HuH-7 (cell line): Measurements from ENCODE around the gene DCTN2.
"Not testable (repeated sequence)": the region's sequence is repeated elsewhere in the genome, so short reads cannot be mapped to it uniquely, and the experiment has no call there.

Experiments
- DNase-seq: peaks from one replicate; pipeline ENCODE4 v3.0.0; 2011; ENCODE audit warnings: low spot score

The DCTN2 gene

GRCh38 chr12:57527184-57527583 lies 19.8 kb downstream of the DCTN2 start:
- no peak for DNase-seq

- no peak for DNase-seq
Observed at GRCh38 chr12:57526477-57527126, 20.4 kb downstream of the DCTN2 start.

DNA sequence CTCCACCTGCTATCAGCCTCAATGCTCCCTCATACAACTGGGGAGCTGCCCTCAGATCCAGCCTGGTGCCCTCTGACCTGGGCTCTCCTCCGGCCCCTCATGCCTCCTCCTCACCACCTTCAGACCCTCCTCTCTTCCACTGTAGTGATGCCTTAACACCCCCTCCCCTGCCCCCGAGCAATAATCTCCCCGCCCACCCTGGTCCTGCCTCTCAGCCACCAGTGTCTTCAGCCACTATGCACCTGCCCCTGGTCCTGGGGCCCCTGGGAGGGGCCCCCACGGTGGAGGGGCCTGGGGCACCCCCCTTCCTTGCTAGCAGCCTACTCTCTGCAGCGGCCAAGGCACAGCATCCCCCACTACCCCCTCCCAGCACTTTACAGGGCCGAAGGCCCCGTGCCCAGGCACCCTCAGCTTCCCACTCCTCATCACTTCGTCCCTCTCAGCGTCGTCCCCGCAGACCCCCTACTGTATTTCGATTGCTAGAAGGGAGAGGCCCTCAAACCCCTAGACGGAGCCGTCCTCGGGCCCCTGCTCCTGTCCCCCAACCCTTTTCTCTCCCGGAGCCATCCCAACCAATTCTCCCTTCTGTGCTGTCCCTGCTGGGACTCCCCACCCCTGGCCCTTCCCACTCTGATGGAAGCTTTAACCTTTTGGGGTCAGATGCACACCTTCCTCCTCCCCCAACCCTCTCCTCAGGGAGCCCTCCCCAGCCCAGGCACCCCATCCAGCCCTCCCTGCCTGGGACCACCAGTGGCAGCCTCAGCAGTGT lies 21.2 kb downstream of the DCTN2 start:
- no peak for DNase-seq

GRCh38 chr12:57524814-57525614 lies 22.0 kb downstream of the DCTN2 start:
- no peak for DNase-seq

DNA sequence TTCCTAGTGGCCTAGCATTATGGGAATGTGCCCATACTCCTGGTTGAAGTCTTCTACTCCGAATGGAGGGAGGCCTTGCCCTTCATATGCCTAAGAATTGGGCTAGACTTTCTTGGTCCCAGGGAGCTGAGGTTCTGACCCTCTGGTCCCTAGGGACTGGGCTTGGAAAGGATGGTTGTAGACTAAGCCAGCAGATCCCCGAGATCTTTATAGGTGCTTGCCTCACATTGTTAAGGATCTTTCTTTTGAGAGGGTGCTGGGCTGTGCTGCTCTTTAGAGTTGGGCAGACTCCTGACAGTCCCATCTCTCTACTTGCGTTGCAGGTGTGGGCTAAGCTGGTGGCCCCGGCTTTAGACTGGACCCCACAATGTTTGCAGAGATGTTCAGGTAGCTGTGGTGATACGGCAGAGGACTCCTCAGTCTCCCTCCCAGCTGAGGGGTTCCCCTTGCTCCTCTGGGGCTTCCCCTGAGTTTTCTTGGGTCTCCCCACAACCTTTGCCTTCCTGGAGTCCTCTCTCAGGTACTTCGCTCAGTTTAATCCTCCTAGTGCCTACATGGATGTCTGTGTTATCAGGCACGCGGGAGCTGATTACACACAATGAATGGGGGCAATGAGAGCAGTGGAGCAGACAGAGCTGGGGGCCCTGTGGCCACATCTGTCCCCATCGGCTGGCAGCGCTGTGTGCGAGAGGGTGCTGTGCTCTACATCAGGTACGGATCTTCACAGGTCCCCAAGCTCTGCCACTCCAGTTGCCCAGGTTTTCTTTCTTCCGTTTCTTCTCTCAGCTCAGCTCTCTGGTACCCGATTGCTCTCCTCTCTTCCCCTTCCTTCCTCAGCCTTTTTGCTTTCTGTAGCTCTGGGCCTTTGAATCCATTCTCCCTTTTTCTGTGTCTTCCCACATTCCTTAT lies 23.0 kb downstream of the DCTN2 start:
- DNase-seq = no peak

GRCh38 chr12:57522887-57523705 lies 23.9 kb downstream of the DCTN2 start:
- DNase-seq = peak; percentile 37

DNA sequence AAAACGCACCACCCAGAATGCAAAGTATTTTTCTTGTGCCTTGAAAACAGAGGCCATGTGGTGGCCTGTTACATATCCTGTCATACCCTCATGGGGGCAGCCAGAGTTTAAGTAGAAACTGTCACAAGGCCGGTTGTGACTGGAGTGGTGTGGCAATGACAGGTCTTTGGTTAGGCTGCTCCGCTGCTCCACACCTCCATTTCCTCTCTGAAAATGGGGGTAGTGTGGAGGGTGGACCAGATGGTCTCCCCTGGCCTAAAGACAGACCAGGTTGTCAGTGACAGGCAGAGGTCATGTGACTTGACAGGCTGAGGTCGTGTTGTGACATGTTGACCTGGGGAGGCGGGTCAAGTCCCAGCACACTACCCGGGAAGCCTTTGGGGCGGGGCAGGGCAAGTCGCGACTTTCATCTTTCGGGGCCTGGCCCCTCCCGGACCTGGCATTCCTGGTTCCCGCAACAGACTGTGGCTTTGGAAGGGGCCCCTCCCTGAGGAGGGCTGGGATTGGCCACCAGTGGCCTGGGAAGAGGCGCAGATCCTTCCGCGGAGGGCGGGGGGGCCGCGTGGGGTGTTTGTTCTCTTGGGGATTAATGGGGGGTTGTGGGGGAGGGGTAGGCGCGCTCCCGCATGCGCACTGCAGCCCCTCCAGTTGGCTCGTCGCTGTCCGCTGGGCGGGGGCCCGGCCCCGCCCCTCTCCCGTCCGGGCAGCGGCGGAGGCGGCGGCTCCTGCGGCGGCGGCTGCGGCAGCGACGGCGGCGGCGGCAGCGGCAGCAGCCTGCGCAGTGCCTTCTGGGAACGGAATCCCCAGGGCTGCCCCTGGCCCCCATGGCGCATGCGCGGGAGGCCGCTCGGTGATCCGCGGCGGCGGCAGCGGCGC lies 24.7 kb downstream of the DCTN2 start, which contains the start of gene MBD6:
MBD6 (plus strand) TSS at position 814 of the 876 bp plus-strand sequence. CDS start 1,480 bp downstream, outside the sequence.
- peak; percentile 99 for DNase-seq

DNA sequence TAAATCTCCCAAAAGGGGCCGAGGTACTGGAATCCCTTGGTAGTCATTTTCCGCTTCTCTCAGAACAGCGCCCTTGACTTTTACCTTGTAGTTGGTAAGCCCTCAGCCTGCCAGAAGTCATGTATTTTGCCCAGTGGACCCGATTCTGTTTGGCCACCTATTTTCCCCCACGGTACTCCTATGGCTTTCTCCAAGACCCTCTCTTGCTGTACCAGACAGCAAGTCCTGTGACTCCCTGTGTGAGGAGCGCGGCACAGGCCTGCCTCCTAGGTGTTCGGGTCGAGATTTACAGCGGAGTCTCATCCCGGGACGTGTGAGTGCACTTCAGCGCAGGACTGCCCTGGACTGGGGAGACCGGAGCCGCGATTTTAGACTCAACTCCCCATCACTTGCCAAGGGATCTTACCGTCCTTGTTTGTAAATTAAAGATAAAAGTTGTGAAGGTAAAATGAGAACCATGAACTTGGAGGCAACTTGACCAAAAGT lies 25.4 kb downstream of the DCTN2 start:
- DNase-seq = peak; percentile 48

GRCh38 chr12:57520053-57520818 lies 26.8 kb downstream of the DCTN2 start, which contains the start of gene DDIT3:
Gene DDIT3, minus strand, starts transcription at chr12:57520514. Its CDS starts 3,108 bp downstream, at chr12:57517406.
- DNase-seq = peak; percentile 95

DNA sequence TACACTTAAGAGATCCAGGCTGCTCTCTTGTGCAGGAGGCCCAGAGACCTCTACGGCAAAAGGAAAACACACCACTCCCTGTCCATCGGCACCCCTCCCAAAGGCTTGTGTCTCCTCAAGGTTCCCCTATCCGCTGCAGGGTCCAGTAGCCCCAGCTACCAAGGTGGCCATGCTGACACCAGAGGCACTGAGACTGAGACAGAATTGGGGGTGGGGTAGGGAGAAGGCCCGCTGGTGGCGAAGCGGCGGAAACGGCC lies 27.3 kb downstream of the DCTN2 start:
- DNase-seq = no peak

DNA sequence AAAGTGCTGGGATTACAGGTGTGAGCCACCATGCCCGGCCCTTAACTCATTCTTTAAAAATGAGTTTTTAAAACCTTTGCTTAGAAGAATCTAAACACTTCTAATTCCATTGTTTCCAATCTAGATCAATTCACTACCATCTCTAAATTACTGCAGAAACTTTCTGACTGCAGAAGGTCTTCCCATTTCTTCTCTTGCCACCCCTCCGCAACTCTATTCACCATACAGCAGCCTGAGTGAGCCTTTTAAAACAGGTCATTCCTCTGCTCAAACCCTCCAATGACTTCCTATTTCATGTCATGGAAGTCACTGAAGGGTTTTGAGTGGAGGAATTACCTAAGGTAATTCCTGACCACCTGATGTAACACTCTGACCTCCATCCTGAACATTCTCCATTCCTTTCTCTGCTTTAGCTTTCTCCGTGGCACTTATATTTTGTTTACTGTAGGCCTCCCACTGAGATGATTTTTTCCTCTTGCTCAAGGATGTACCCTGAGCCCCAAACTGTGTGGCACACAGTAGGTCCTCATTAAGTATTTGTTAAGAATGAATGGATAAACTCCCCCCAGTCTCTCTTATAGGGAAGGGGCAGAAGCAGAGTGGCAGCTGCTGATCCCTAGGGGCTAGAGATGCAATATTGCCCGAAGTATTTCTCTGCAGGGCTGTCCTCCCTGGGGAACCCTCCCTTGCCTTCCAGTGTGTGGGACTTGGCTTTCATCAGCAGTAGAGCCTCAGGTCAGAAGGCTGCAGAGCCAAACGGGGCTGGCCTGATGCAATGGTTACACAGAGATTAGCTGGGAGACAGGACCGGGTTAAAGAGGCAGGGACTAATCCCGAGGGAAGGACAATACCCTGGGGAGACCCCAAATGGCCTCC lies 27.8 kb downstream of the DCTN2 start:
- DNase-seq = peak; percentile 50

DNA sequence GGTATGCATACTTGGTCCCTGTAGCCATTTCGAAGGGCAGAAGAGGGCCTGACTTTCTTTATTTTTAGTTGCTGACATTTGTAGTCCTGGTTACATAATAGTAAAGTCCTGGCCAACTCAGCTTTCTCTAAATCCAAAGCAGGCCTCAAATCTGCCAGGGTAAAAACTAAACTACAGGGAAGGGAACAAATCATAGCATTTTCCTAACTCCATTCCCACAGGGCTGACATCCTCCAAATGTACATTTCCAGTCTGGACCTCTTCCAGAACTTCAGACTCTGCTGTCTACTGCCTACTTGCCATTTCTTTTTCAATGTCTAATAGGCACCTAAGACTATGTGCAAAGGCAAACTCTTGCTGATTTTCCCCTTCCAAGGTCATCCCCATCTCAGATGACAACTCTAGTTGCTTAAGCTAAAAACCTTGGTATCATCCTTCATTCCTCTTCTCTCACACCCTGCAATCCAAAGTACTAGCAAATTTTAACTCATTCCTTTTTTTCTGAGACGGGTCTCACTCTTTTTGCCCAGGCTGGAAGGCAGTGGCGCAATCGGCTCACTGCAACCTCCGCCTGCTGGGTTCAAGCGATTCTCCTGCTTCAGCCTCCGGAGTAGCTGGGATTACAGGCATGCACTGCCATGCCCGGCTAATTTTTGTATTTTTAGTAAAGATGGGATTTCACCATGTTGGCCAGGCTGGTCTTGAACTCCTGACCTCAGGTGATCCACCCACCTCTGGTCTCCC lies 28.6 kb downstream of the DCTN2 start:
- DNase-seq = no peak

DNA sequence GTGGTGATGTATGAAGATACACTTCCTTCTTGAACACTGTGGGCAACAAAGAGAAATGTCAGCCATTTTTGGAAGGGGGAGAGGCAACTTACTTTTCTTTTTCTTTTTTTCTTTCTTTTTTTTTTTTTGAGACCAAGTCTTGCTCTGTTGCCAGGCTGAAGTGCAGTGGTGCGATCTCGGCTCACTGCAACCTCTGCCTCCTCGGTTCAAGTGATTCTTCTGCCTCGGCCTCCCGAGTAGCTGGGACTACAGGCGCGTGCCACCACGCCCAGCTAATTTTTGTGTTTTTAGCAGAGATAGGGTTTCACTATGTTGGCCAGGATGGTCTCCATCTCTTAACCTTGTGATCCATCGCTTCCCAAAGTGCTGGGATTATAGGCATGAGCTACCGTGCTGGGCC lies 29.3 kb downstream of the DCTN2 start:
- not testable (repeated sequence) for DNase-seq

- DNase-seq = no peak
Observed at GRCh38 chr12:57517187-57517586, 29.8 kb downstream of the DCTN2 start.

- no peak for DNase-seq
Observed at GRCh38 chr12:57516617-57517153, 30.3 kb downstream of the DCTN2 start.

DNA sequence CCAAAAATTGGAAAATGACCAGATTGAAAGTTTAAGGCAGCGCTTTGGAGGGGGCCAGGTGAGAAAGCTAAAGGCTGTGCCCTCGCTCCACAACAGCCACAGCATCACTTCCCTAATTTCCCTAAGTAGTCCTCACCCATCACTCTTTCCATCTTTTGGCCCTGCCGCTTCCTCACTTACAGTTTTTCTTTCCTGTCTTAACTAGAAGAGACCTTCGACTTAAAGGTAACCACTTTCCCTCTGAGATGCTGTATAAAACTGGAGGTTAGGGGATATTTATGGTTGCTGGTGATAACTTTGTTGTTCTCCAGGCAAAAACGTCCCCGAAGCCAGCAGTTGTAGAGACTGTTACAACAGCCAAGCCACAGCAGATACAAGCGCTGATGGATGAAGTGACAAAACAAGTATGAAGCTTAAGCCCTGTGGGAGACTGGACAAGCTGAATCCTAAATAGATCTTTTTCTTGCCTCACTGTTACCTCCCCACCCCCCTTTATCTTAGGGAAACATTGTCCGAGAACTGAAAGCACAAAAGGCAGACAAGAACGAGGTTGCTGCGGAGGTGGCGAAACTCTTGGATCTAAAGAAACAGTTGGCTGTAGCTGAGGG lies 31.0 kb downstream of the DCTN2 start:
- DNase-seq = no peak
